MM.1S (cell line): Measurements from ENCODE around the gene RNF152.

Source experiments
- EZH2 ChIP-seq: fragments of 300-600 bp; sonication (generic); optimal IDR thresholded peaks from 2 replicates; pipeline ENCODE3; 2017; ENCODE audit warnings: low read depth, mild to moderate bottlenecking, antibody characterized with exemption, low read length, mixed read lengths
- TF ChIP-seq, protein P1 (sequence below): fragments of 300-600 bp; sonication (generic); IDR thresholded peaks from 2 replicates; pipeline ENCODE4 v1.5.1; 2016; ENCODE audit warnings: antibody characterized with exemption, low read length, mixed read lengths

DNA sequence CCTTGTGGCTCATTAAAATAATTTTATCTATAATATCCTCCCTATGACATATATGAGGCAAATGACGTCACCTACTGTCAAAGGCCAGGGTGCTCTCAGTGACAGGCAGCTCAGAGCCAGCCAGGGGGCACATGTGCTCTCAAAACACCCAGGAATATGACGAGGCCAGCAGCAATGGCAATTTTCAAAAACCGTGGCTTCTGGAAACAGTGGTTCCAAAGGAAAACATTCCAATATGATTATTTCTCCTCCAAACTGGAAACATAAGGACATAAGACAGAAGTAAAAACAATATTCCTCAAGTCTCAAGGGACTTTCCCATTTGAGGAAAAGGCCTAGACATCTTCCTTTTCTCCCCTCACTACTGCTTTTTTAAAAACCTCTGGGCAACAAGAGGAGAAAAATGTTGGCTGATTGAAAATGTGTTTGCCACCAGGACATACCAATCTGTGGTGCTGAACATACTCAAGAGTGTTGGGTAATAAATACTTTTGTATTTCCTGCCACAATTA lies 40.8 kb downstream of the RNF152 start:
- TF ChIP-seq, protein P1, sequence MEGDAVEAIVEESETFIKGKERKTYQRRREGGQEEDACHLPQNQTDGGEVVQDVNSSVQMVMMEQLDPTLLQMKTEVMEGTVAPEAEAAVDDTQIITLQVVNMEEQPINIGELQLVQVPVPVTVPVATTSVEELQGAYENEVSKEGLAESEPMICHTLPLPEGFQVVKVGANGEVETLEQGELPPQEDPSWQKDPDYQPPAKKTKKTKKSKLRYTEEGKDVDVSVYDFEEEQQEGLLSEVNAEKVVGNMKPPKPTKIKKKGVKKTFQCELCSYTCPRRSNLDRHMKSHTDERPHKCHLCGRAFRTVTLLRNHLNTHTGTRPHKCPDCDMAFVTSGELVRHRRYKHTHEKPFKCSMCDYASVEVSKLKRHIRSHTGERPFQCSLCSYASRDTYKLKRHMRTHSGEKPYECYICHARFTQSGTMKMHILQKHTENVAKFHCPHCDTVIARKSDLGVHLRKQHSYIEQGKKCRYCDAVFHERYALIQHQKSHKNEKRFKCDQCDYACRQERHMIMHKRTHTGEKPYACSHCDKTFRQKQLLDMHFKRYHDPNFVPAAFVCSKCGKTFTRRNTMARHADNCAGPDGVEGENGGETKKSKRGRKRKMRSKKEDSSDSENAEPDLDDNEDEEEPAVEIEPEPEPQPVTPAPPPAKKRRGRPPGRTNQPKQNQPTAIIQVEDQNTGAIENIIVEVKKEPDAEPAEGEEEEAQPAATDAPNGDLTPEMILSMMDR: no peak
- TF ChIP-seq EZH2: no peak
